ENCODE data around the gene CELF3. TPM values are rescaled to one million over a fixed set of nuclear protein-coding genes. Genes with fewer than 3 reads are reported as not detected.

The CELF3 gene
- 0.86 TPM in 1 of 2 replicates, not detected in the other for total RNA-seq

GRCh38 chr1:151716771-151717631 is at the start of gene CELF3:
Gene CELF3 (minus strand): TSS chr1:151716803. CDS start chr1:151716020, 783 bp downstream.

DNA sequence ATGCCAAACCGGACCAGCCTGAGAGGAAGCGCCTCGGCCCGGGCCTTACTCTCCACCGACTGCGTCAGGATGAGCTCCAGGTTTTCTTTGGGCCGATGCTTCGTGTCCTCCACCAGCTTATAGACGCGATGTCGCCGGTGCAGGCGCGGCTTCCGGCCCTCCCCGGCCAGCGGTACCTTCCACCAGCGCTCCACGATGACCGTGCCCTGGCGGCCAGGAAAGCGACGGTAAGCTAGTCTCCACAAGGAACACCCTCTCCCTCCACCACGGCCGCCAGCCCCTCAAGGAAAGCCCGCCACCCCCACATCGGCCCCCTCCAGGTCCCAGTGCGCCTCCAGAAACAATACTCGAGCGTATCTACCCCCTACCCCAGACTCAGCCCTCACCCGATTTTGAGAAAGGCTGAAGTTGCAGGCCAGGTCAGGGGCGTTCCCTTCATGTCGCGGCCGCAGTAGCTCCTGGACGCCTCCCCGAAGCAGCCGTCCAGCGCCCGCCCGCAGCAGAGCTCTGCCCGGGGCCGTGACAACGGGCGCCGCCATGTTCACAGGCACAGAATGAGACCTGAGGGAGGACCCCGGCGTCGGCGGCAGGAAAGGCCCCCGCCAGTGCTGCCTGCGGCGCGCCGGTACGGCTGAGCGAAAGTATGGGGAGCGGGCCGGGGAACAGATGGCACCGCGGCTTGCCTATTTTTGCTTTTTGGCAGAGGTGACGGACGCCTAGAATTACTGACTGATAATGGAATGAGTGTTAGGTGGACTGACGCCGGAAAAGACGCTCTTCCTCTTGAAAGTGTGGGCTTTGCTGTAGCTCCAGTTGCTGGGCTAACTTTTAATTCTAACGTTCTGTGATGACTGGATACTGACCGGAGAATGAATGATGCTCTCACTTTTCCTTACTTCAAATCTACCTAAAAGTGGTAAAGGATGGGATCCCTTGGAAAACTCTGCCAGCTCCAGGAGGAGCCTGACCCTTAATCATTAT is 46.6 kb upstream of the CELF3 start, which contains the start of gene MRPL9:
Gene MRPL9 (minus strand): TSS at position 556 of the 981 bp plus-strand sequence. CDS start 17 bp downstream, at position 539.

GRCh38 chr1:151720974-151721787 is 4.6 kb upstream of the CELF3 start, which contains the start of gene RIIAD1:
Gene RIIAD1 (plus strand): TSS chr1:151721522. CDS start chr1:151721537, 15 bp downstream.

Other genes starting within 250 kb of the CELF3 start
- not detected in 2 replicates for gene CGN, start 205.4 kb downstream of the CELF3 start, total RNA-seq
- 8.1 and 8.5 TPM in 2 replicates for gene TUFT1, start 176.5 kb downstream of the CELF3 start, total RNA-seq
- gene SNX27, start 104.8 kb downstream of the CELF3 start, total RNA-seq: 13.3 and 16.0 TPM in 2 replicates
- gene RIIAD1, start 4.7 kb upstream of the CELF3 start, total RNA-seq: not detected in 2 replicates
- gene MRPL9, start 46.7 kb upstream of the CELF3 start, total RNA-seq: 85.8 and 118 TPM in 2 replicates
- 5.8 and 9.5 TPM in 2 replicates for gene TDRKH, start 73.7 kb upstream of the CELF3 start, total RNA-seq
- gene LINGO4, start 88.6 kb upstream of the CELF3 start, total RNA-seq: not detected in 2 replicates
- not detected in 2 replicates for gene RORC, start 115.0 kb upstream of the CELF3 start, total RNA-seq
- not detected in 2 replicates for gene C2CD4D, start 123.0 kb upstream of the CELF3 start, total RNA-seq
- not detected in 2 replicates for gene THEM5, start 136.9 kb upstream of the CELF3 start, total RNA-seq
- 5.2 and 11.3 TPM in 2 replicates for gene THEM4, start 192.7 kb upstream of the CELF3 start, total RNA-seq